ENCODE measurements around the gene ZNF444. TPM values are rescaled to one million over a fixed set of nuclear protein-coding genes. Genes with fewer than 3 reads are reported as not detected.

ZNF444 gene
- total RNA-seq, 2 donors from 2014 or later, result 50.3 to 95.9 TPM

DNA sequence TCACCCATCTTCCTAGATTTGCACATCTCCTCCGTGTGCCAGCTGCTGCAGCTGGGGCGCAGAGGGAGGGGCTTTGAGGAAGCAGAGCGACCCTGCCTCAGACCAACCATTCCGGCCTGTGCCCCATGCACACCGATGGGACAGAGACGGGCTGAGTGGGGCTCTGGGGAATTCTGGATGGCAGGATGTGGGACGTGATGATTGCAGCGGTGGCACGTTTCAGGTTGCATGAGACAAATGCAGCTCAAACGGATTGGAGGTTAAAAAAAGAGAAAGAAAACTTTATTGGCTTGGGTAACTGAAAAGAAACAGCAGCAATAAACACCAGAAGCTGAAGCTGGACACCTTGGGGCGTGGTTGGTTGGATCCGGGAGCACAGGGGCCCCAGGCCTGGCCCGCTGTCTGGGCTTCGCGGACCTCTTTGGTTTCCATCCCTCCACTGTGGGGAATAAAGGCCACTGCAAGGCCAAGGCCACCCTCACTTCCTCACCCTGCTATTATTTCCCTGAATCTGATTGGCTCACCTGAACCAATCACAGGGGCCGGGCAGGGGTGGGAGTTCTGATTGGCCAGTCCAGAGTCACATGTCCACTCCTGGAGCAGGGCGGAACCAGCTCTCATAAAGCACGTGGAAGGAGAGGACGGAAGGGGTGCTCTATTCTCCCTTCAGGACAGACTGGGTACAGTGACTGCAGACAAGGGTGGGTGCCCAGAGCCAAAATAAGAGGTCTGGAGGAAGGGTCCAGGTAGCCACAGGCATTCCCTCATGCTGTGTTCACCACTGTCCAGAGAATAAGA, 13.9 kb upstream of the ZNF444 start:
- intact Hi-C loops (cut with DNase I), result no loop called here
- Histone ChIP-seq H3K27ac (peak overlapping the region in 1 of 4 donors; percentile 56), H3K4me3 (no peak overlapping the region), H3K4me1 (peaks cover 19% of the 10 kb centered on the region), H3K27me3 (no peaks in the 10 kb centered on the region), H3K9me3 (no peaks in the 10 kb centered on the region), H3K36me3 (replicated peaks in 1 of 2; ENCODE audit: insufficient read depth in 1 of 2, low read depth in 2 of 2) (no peaks in the 10 kb centered on the region)
- TF ChIP-seq CTCF (IDR thresholded peaks at IDR 0.05) (no peak), POLR2A (IDR thresholded peaks at IDR 0.05) (no peak)
- ATAC-seq, result no peak
- 87 to 92% methylated on average over 15 to 19 of the region's 19 CpGs for WGBS, 2 donors
- no peak for DNase-seq

DNA sequence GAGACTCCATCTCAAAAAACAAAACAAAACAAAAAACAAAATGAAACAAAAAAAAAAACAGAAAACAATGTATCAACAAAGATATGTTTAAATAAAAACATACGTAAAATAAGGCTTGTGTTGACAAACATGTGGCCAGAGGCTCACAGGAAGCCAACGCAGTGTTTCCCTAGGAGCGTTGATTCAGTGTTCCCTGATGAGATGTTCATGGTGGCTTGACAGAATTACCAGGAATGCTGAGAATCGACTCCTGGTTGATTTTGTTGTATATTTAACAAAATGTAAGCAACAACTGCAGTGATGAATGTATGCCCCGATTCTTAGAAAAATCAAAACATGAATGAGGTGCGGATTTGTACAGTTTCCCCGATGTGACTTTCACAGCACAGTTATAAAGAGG, 11.1 kb upstream of the ZNF444 start:
- no peaks in the 10 kb centered on the region for H3K27me3 ChIP-seq
- ATAC-seq, result no peak
- H3K9me3 ChIP-seq, result no peaks in the 10 kb centered on the region
- no peak for TF ChIP-seq CTCF (IDR thresholded peaks at IDR 0.05)
- no peak for TF ChIP-seq POLR2A (IDR thresholded peaks at IDR 0.05)
- peaks cover 28% of the 10 kb centered on the region for H3K4me1 ChIP-seq
- no peaks in the 10 kb centered on the region for H3K36me3 ChIP-seq (replicated peaks in 1 of 2; ENCODE audit: insufficient read depth in 1 of 2, low read depth in 2 of 2)
- H3K27ac ChIP-seq, result no peak overlapping the region
- WGBS, 2 donors, result 79 to 80% methylated on average over 7 of the region's 7 CpGs
- H3K4me3 ChIP-seq, result no peak overlapping the region
- no peak for DNase-seq
- intact Hi-C loops (cut with DNase I), result no loop called here

DNA sequence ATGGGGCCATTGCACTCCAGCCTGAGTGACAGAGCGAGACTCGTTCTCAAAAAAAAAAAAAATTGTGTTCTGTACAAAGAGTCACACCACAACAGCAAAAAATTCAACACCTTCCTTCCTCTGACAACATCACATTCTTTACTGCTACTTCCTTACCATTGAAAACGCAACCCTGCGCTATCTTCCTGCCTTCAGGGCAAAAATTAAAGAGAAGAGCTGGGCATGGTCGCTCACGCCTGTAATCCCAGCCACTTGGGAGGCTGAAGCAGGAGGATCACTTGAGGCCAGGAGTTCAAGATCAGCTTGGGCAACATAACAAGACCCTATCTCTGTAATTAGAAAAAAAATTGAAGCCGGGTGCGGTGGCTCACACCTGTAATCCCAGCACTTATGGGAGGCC, 9.4 kb upstream of the ZNF444 start:
- Histone ChIP-seq H3K36me3 (replicated peaks in 1 of 2; ENCODE audit: insufficient read depth in 1 of 2, low read depth in 2 of 2) (no peaks in the 10 kb centered on the region), H3K9me3 (no peaks in the 10 kb centered on the region), H3K4me1 (peaks cover 30% of the 10 kb centered on the region), H3K4me3 (no peak overlapping the region), H3K27ac (no peak overlapping the region), H3K27me3 (no peaks in the 10 kb centered on the region)
- ATAC-seq (no peak), DNase-seq (no peak)
- WGBS, 2 donors, result 80 to 91% methylated on average over 8 of the region's 8 CpGs
- intact Hi-C loops (cut with DNase I), result no loop called here
- TF ChIP-seq CTCF (IDR thresholded peaks at IDR 0.05) (no peak), POLR2A (IDR thresholded peaks at IDR 0.05) (no peak)

DNA sequence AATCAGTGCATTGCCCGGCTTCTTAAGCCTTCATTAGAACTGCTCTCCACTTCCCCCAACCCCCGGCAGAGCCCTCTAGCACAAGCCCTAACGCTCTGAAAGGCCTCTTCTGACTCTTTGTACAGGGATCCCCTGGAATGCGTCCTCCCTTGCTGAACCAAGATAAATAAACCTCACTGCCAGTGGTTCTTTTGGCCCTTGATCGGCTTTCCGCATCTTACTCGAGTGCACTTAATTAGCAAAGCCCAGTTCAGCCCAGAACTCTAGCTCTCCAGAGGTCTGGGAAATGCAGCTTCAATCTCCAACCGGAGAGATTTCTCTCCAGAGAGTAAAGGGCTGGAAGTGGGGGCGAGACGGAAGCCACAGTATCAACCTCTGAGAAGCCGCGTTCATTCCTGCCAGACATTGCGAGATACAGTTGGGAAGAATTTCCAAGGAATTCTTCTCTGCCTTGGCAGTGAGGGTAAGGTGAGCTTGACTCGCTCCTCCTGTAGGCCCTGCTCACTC, 8.7 kb upstream of the ZNF444 start:
- no peak for TF ChIP-seq CTCF (IDR thresholded peaks at IDR 0.05)
- TF ChIP-seq POLR2A (IDR thresholded peaks at IDR 0.05), result no peak
- no peak for DNase-seq
- ATAC-seq, result no peak
- intact Hi-C loops (cut with DNase I), result no loop called here
- no peak overlapping the region for H3K4me3 ChIP-seq
- H3K27ac ChIP-seq, result peak overlapping the region in 2 of 4 donors; percentile 17 to 24
- WGBS, 2 donors, result 67 to 78% methylated on average over 10 to 14 of the region's 14 CpGs
- no peaks in the 10 kb centered on the region for H3K36me3 ChIP-seq (replicated peaks in 1 of 2; ENCODE audit: insufficient read depth in 1 of 2, low read depth in 2 of 2)
- no peaks in the 10 kb centered on the region for H3K9me3 ChIP-seq
- peaks cover 34% of the 10 kb centered on the region for H3K4me1 ChIP-seq
- no peaks in the 10 kb centered on the region for H3K27me3 ChIP-seq

All from body of pancreas (tissue), 4 donors.